BJ (cell line): Measurements from ENCODE around the gene MB. TPM values are rescaled to one million over a fixed set of nuclear protein-coding genes. Genes with fewer than 3 reads are reported as not detected.

Source experiments
- CTCF ChIA-PET: fragments of 350-600 bp; formaldehyde crosslinking; extraction: SDS; loops from one replicate; lab custom pipeline; 2021; ENCODE audit warnings: antibody characterized with exemption, inconsistent platforms; lab: Yijun Ruan, JAX
- POLR2A ChIA-PET: fragments of 300-600 bp; sonication (Branson Sonifier 250); formaldehyde crosslinking; extraction: SDS; loops from one replicate; lab custom pipeline; 2021; ENCODE audit warnings: antibody characterized with exemption; lab: Charles Lee
- DNase-seq: peaks from one replicate; pipeline ENCODE4 v3.0.0-alpha.2; 2011; ENCODE audit warnings: low read depth
- H3K27me3 ChIP-seq: 2 replicates; pipeline ENCODE4 v1.6.0; 2011; ENCODE audit warnings: low read length; ENCODE audit not compliant: control insufficient read depth, insufficient read depth
- H3K36me3 ChIP-seq: 2 replicates; pipeline ENCODE4 v1.5.1; 2011; ENCODE audit warnings: low read length; ENCODE audit not compliant: control insufficient read depth, insufficient read depth
- H3K4me3 ChIP-seq: 2 replicates; pipeline ENCODE4 v1.5.1; 2011; ENCODE audit warnings: low read depth, mild to moderate bottlenecking, control low read depth, low read length
- polyA plus RNA-seq: library from polyadenylated mRNA; depleted of rRNA; stranded (reverse); fragments of >200 nt; gene quantifications from 2 replicates; pipeline ENCODE4 v1.2.3, GENCODE V29; 2011
- TF ChIP-seq, protein P1 (sequence below): IDR thresholded peaks from 2 replicates; pipeline ENCODE4 v1.5.1; 2011; ENCODE audit warnings: low read depth, mild to moderate bottlenecking, control low read depth, inconsistent platforms, low read length, moderate library complexity; ENCODE audit not compliant: insufficient read depth

Gene MB
- polyA plus RNA-seq, 1 experiment: not detected

DNA sequence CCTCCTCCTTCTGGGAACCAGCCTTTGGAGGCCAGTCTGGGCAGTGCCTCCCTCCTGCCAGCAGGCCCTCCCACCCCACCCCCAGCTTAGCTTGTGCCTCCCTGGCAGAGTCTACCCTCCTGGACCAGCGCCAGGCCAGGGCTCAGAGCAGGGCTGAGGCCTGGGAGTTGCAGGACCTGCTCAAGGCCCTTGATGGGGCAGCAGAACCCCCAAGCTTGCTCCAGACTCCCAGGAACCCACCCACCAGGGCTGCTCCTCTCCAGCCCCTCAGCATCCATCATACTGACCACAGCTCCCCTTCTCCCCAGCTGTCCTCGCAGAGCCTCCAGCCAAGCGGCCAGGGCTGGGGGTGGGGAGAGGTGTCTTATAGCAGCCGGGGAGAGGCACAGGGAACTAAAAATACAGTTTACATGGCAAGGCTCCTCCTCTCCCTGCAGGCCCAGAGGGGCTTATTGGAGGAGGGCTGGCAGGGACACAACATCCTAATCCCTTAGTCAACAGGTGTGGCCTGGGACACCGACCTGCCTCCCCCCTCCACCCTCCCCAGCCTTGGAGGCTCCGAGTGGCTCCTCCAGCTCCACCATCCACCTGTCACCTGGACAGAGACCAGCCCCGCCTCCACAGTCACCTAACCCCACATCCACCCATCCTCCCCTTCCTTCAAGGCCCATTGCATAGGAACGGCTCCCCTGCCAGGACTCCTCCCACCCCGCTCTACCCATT lies 5.2 kb upstream of the MB start:
- no peaks in the 10 kb centered on the region for H3K36me3 ChIP-seq
- no peak for DNase-seq
- ChIA-PET CTCF (interaction anchor here (0.6 to 2.6 kb wide), 9 partner anchors 11 to 502 kb away, joined by 3 to 33 read pairs (median 8); no protein-coding TSS in a partner anchor), POLR2A (no interaction called here)
- no peak overlapping the region for H3K4me3 ChIP-seq
- TF ChIP-seq, protein P1, sequence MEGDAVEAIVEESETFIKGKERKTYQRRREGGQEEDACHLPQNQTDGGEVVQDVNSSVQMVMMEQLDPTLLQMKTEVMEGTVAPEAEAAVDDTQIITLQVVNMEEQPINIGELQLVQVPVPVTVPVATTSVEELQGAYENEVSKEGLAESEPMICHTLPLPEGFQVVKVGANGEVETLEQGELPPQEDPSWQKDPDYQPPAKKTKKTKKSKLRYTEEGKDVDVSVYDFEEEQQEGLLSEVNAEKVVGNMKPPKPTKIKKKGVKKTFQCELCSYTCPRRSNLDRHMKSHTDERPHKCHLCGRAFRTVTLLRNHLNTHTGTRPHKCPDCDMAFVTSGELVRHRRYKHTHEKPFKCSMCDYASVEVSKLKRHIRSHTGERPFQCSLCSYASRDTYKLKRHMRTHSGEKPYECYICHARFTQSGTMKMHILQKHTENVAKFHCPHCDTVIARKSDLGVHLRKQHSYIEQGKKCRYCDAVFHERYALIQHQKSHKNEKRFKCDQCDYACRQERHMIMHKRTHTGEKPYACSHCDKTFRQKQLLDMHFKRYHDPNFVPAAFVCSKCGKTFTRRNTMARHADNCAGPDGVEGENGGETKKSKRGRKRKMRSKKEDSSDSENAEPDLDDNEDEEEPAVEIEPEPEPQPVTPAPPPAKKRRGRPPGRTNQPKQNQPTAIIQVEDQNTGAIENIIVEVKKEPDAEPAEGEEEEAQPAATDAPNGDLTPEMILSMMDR: no peak
- no peaks in the 10 kb centered on the region for H3K27me3 ChIP-seq

GRCh38 chr22:35621451-35621850 lies 4.3 kb upstream of the MB start:
- no peaks in the 10 kb centered on the region for H3K36me3 ChIP-seq
- DNase-seq: no peak
- POLR2A ChIA-PET: no interaction called here
- TF ChIP-seq, protein P1: no peak
- CTCF ChIA-PET: interaction anchor here (0.9 to 2.6 kb wide), 9 partner anchors 11 to 445 kb away, joined by 4 to 33 read pairs (median 8); no protein-coding TSS in a partner anchor
- H3K27me3 ChIP-seq: no peaks in the 10 kb centered on the region; the same call in 1 of the 2 replicates
- H3K4me3 ChIP-seq: no peak overlapping the region

GRCh38 chr22:35620624-35621251 lies 3.6 kb upstream of the MB start:
- ChIA-PET CTCF (interaction anchor here (0.5 to 2.6 kb wide), 11 partner anchors 11 to 504 kb away, joined by 3 to 33 read pairs (median 6); no protein-coding TSS in a partner anchor), POLR2A (no interaction called here)
- TF ChIP-seq, protein P1: no peak
- DNase-seq: no peak
- H3K4me3 ChIP-seq: no peak overlapping the region
- no peaks in the 10 kb centered on the region for H3K36me3 ChIP-seq
- H3K27me3 ChIP-seq: no peaks in the 10 kb centered on the region; the same call in 1 of the 2 replicates

- H3K27me3 ChIP-seq: no peaks in the 10 kb centered on the region; the same call in 1 of the 2 replicates
- TF ChIP-seq, protein P1: no peak
- H3K36me3 ChIP-seq: no peaks in the 10 kb centered on the region
- ChIA-PET CTCF (interaction anchor here (0.7 to 1.9 kb wide), 5 partner anchors 189 to 505 kb away, joined by 3 to 5 read pairs (median 3); no protein-coding TSS in a partner anchor), POLR2A (interaction anchor here (0.5 kb wide), 1 partner anchor 765 kb away, joined by 4 read pairs; no protein-coding TSS in a partner anchor)
- no peak overlapping the region for H3K4me3 ChIP-seq
- no peak for DNase-seq
Observed at GRCh38 chr22:35619336-35620094, 2.4 kb upstream of the MB start.
